ENCODE measurements around the gene ITGAV. TPM values are rescaled to one million over a fixed set of nuclear protein-coding genes. Genes with fewer than 3 reads are reported as not detected.

ITGAV gene
- total RNA-seq, 1 donor from 2014 or later: 694 TPM

GRCh38 chr2:186575302-186575701 is 14.6 kb upstream of the ITGAV start:
- DNase-seq (ENCODE audit: low read depth): peak; percentile 100

- DNase-seq (ENCODE audit: low read depth): no peak
Observed at GRCh38 chr2:186575856-186576255, 14.0 kb upstream of the ITGAV start.

DNA sequence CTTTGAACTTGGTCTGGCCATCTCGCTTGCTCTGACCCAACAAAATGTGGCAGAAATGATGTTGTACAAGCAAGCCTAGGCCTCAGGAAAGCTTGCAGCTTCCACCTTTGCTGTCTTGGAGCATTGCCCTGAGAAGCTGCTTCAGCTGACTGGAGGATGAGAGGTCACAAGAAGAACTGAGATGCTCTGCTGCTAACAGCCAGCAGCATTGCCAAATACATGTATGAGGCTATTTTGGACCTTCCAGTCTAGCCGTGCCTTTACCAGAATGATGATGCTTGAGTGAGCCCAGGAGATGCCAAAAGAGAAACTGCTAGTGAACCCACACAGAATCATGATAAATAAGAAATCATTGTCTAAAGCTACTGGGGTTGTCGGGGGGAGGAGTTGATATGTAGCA is 13.2 kb upstream of the ITGAV start:
- DNase-seq (ENCODE audit: low read depth): peak; percentile 96

DNA sequence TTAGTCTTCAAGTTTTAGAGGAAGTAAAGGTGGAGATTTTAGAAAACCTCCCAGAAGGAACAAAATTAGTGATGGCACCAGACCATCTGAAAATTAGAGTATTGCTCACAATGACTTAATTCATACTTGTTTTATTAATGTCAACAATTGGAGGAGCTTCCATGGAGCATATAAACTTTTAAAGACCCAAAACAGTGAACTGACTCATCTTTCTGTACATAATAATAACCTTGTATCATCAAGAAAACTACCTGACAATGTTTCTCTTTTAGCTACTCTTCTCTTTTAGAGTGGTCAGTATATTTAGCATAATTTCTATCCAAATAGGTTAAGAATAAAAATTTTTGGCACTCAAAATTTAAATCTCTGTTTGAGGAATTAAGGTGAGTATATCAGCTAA is 7.2 kb upstream of the ITGAV start:
- no peak for DNase-seq (ENCODE audit: low read depth)

GRCh38 chr2:186584053-186584452 is 5.8 kb upstream of the ITGAV start:
- DNase-seq (ENCODE audit: low read depth): no peak

- no peak for DNase-seq (ENCODE audit: low read depth)
Observed at GRCh38 chr2:186588421-186588820, 1.4 kb upstream of the ITGAV start.

DNA sequence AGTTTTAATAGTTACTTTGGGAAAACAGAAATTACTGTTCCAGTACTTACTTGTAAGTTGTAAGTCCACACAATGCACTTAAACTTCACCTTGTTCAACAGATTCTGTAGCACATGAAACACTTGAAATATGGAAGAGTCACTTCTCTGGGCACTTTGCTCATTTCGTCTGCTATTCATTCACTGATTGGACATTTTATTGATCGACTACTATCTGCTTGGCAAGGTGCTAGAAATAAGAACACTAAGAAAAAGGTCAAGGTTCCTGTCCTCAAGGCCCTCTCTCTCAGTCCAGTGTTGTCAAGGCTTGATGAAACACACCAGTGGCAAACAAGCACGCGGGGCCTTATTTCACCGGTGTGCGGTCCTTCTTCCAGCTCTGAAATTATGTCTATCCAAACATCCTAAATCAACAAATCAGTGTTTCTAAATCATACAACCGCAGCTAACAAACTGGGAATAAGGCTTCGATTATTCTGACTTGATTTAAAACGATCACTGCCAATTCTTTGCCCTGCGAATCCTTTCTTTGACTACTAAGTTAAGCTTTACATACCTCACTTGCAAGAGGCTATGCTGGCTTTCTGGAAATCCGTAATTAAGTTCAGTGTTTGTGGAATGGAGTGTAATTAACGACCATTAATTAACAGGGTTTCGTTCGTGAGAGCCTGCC is 780 bp upstream of the ITGAV start:
- no peak for DNase-seq (ENCODE audit: low read depth)

DNA sequence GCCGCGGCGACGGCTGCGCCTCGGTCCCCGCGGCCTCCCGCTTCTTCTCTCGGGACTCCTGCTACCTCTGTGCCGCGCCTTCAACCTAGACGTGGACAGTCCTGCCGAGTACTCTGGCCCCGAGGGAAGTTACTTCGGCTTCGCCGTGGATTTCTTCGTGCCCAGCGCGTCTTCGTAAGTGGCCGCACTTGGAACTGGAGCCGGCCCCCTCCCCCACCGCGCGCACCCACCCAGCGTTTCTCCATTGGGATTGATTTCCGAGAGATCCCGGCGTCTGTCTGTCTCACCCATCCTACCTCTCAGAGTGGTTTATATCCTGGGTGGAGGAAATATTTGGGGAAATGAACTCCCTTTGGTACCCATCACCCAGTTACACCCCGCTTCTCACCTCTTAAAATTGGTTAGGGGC is 498 bp downstream of the ITGAV start:
- DNase-seq (ENCODE audit: low read depth): no peak

DNA sequence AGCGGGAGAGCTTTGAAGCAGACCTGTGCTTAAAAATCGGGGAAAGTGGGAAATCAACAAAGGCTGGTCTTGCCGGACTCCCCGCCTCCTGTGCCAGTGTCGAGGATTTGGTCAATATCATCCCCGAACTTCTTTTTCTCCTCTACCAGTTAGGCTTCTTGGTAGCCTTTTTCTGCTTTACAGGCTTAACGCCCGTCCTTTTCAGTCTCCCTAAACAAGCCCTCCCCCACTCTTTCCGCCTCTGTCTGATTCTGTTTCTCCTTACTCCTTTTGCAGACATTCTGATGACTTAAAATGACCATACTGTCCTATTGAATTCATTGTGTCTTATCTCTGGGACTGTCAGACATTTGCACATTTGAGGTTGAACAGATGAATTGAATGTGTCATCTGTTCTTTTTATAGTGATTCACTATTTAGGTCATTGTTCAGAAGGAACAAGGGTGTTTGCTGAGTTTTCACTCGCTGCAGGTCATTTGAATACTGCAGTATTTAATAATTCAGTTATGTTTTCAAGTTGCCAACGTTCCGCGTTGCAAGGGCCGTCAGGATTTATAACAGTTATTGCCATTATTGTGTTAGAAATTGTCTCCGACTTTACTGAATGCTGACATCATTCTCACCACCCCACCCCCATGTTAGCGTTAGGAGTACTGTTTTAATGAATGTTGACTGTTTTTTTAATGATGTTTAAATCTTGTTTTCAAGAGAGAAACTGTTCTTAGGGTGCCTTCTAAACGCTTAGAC is 1.1 kb downstream of the ITGAV start:
- DNase-seq (ENCODE audit: low read depth): peak; percentile 64

- no peak for DNase-seq (ENCODE audit: low read depth)
Observed at GRCh38 chr2:186591506-186591890, 1.6 kb downstream of the ITGAV start.

GRCh38 chr2:186592137-186592875 is 2.5 kb downstream of the ITGAV start:
- DNase-seq (ENCODE audit: low read depth): peak; percentile 52

DNA sequence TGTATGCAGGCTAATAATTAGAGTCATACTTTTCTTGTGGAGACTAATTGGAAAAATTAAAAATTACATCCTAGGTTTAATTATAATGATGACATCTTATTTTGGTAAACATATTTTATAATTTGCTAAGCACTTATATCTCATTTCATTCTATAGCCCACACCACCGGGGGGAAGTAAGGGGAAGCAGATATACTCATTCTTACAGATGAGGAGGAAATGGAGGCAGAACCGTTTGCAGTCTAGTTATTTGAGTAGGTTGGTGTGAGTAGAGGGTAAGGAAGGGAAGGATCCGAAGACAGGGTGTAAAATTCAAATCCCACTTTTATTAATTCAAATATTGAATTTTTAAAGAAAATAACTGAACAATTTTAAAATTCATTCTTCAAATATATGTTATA is 3.7 kb downstream of the ITGAV start:
- DNase-seq (ENCODE audit: low read depth): no peak

DNA sequence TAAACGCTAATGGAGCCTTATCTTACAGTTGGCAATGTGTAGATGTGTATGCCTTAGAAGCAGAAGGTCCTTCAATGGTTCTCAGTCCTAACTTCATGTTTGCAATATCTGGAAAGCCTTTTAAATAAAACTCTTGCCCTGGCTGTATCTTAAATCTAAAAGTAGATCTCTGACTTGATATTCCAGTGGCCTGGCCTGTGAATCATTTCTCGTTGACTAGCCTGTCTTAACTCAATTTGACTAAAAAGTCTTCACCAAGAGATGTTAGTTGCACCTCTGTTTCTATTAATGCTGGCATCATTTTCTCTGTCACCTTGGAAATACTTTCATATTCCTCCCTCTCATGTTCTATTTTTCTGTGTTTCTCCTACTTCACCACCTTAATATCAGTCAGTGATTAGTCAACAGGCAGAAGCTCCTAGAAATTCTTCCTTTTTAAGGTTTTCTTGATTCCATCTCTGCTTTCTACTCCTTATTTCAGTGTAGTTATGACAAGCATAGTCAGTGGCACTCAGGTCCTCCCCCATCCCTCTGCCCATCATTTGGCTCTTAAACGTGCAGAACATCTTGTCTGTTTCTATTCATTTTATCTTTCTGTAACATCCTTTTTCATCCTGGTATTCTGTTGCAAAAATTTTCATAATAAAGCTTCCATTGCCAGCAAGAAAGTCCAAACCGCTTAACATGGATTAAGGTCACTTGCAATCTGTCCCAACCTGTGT is 4.3 kb downstream of the ITGAV start:
- DNase-seq (ENCODE audit: low read depth): no peak

GRCh38 chr2:186595219-186595618 is 5.4 kb downstream of the ITGAV start:
- no peak for DNase-seq (ENCODE audit: low read depth)

DNA sequence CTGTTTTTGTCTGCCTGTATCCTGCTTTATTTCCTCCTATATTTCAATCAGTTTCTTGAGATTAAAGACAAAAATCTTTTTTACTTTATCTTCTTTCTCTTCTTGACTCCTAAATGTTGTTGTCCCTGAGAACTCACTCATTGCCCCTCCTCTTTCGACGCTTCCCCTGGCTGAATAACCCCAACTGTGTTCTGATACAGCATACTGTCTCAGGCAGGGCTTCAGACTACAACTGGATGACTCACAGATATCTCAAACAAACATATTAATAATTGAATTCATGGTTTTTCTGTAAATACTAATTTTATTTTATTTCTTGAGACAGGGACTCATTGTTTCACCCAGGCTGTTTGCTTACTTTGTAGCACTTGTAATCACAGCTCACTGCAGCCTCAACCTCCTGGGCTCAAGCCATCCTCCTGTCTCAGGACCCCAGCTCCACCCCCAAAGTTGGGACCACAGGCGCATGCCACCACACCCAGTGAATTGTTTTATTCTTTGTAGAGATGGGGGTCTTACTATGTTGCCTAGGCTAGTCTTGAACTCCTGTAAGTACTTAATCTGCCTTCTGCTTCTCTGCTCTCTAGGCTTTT is 9.4 kb downstream of the ITGAV start:
- no peak for DNase-seq (ENCODE audit: low read depth)

- no peak for DNase-seq (ENCODE audit: low read depth)
Observed at GRCh38 chr2:186603286-186603685, 13.4 kb downstream of the ITGAV start.

- DNase-seq (ENCODE audit: low read depth): no peak
Observed at GRCh38 chr2:186605041-186605440, 15.2 kb downstream of the ITGAV start.

- DNase-seq (ENCODE audit: low read depth): no peak
Observed at GRCh38 chr2:186607660-186608324, 17.9 kb downstream of the ITGAV start.

- no peak for DNase-seq (ENCODE audit: low read depth)
Observed at GRCh38 chr2:186610785-186611184, 20.9 kb downstream of the ITGAV start.

GRCh38 chr2:186611526-186611925 is 21.7 kb downstream of the ITGAV start:
- peak; percentile 85 for DNase-seq (ENCODE audit: low read depth)

- DNase-seq (ENCODE audit: low read depth): no peak
Observed at GRCh38 chr2:186612026-186612425, 22.2 kb downstream of the ITGAV start.
